Naive thymus-derived CD8-positive, alpha-beta T cell (primary cell): ENCODE data around the gene OARD1. TPM values are rescaled to one million over a fixed set of nuclear protein-coding genes. Genes with fewer than 3 reads are reported as not detected.

Source experiments
- ATAC-seq, 2 donors: fragments of 150-1000 bp; cut with Tn5 transposase in 1 of 2; sonication (Bioruptor Pico), chemical (Tn5 transposase) in 1 of 2; 1 replicate in 1 of 2; 2 replicates in 1 of 2; pipeline ENCODE4 v1.10.0; 2021; ENCODE audit warnings: mild to moderate bottlenecking in 2 of 2, moderate library complexity in 2 of 2
- POLR2A ChIA-PET: fragments of 350-600 bp; sonication (Branson Sonifier 250); formaldehyde crosslinking; loops from one replicate; lab custom pipeline; 2021; ENCODE audit warnings: antibody characterized with exemption; lab: Charles Lee
- DNase-seq, 10 donors: peaks; one replicate each; pipeline versions ENCODE4 v3.0.0 to v3.0.0-alpha.2; 2020 to 2022
- H3K27ac Mint-ChIP-seq, 10 donors: one replicate each; pipeline ENCODE4 v1.8.0; 2020 to 2022; ENCODE audit warnings: mild to moderate bottlenecking in 10 of 10, mixed read lengths in 10 of 10, moderate library complexity in 4 of 10, inconsistent platforms in 1 of 10
- H3K27me3 Mint-ChIP-seq, 5 donors: one replicate each; pipeline ENCODE4 v1.8.0; 2021 to 2022; ENCODE audit warnings: mixed read lengths in 5 of 5
- H3K36me3 Mint-ChIP-seq, 3 donors: one replicate each; pipeline ENCODE4 v1.8.0; 2020 to 2022; ENCODE audit warnings: mixed read lengths in 3 of 3, mild to moderate bottlenecking in 2 of 3, inconsistent platforms in 1 of 3
- H3K4me1 Mint-ChIP-seq, 4 donors: one replicate each; pipeline ENCODE4 v1.8.0; 2021 to 2022; ENCODE audit warnings: mixed read lengths in 4 of 4
- H3K4me3 Mint-ChIP-seq, 10 donors: one replicate each; pipeline ENCODE4 v1.8.0; 2020 to 2022; ENCODE audit warnings: mild to moderate bottlenecking in 10 of 10, mixed read lengths in 10 of 10, moderate library complexity in 6 of 10, inconsistent platforms in 1 of 10
- H3K9me3 Mint-ChIP-seq, 9 donors: one replicate each; pipeline ENCODE4 v1.8.0; 2020 to 2022; ENCODE audit warnings: mixed read lengths in 9 of 9, mild to moderate bottlenecking in 3 of 9, inconsistent platforms in 1 of 9, moderate library complexity in 1 of 9
- polyA plus RNA-seq, 3 donors: library from polyadenylated mRNA; unstranded; fragments of 300-500 nt; fragmentation: Illumina TruSeq; gene quantifications; one replicate each; pipeline ENCODE4 v1.2.3, GENCODE V29; 2021
- total RNA-seq, 8 experiments: library from RNA in 2 of 8; stranded (reverse) in 2 of 8; gene quantifications; one replicate each; pipeline ENCODE4 v1.2.3 and lab custom pipeline; 2021 to 2026

OARD1 gene
- total and polyA plus RNA-seq, 5 experiments from 2014 or later: 41.2 to 52.1 (median 48.5) TPM

DNA sequence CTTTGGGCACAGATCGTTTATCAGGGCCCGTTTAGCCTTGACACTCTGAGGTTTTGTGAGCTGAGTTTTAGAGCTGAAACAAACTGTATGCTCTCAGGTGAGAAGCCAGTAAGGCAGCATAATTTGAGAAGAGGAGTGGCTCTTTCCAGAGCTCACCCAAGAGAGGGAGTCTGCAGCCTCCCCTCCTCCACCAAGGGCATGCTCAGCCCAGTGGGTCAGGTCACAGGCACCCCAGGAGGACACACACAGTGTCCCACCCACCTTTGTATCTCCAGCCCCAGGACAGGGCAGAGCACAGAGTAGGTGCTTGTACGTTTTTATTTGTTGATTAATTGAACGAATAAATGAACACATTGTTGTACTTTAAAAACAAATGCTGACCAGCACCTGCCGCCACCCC lies 26.5 kb downstream of the OARD1 start:
- H3K9me3 Mint-ChIP-seq: no peaks in the 10 kb centered on the region
- ATAC-seq (no peak), DNase-seq (no peak)
- peaks cover 0 to 21% (median 11%) of the 10 kb centered on the region in 3 donors for H3K36me3 Mint-ChIP-seq
- no peak overlapping the region for H3K27ac Mint-ChIP-seq
- POLR2A ChIA-PET: interaction anchor here (1.5 kb wide), 1 partner anchor 24 kb away, joined by 3 read pairs; no protein-coding TSS in a partner anchor
- no peak overlapping the region for H3K4me3 Mint-ChIP-seq
- H3K4me1 Mint-ChIP-seq: no peaks in the 10 kb centered on the region
- no peaks in the 10 kb centered on the region for H3K27me3 Mint-ChIP-seq

DNA sequence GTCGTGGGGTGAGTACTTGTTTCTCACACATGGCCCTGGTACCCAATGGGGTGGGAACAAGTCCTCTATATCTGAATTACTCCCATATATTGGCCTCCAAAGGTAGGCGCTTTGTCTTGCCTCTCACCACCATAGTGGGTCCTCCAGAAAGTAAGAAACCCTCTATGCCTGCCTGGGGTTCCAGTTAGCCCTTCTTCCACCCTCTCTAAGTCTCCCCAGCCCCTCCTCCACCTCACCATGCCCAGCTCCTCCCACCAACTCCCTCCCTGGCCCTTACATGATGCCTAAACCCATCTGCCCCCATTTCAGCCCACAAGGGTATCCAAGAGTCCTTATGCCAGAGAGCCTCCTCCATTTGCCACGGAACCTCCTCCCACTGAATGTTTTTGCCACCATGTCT lies 29.0 kb downstream of the OARD1 start:
- Mint-ChIP-seq H3K4me1 (peaks cover 0 to 3% (median under 1%) of the 10 kb centered on the region in 4 donors), H3K9me3 (no peaks in the 10 kb centered on the region), H3K27ac (no peak overlapping the region), H3K27me3 (no peaks in the 10 kb centered on the region), H3K36me3 (peaks cover 0 to 11% (median 10%) of the 10 kb centered on the region in 3 donors), H3K4me3 (no peak overlapping the region)
- ATAC-seq: no peak
- POLR2A ChIA-PET: no interaction called here
- no peak for DNase-seq

DNA sequence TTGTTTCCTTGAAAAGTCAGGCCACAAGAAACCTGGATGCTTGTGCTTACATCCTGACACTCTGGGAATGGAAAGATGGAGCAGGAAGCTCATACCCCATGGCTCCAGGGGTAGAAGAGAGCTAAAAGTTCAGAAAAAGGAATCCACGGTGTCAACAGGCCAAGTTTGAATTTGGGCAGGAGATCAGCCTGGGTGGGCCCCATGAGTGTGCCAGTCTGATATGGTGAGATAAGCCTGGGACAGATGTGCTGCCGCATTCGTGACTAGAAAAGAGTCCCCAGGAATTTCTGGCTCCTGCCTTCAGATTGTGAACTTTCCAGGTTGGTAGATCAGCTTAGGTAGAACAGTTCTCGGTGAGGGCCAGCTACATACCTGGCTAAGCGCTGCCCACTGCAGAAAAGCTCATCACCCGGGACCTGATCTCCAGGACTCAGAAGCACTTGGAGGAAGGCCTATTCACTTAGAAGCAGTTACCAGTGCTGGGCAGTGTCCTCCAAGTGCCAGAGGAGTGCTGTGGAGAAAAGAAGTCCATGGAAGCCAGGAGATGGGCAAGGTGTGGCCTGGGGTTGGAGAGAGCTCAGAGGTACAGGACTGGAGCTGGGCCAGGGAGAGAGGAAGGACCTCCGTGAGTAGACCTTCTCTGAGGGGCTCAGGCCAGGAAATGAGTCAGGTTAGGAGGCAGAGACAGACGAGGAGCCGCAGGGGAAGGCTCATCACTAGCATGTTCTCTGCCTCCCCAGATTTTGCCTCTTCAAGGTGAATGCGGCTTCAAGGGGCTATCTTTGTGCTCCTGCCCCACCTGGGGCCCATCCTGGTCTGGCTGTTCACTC lies 29.7 kb downstream of the OARD1 start, which contains the start of gene TSPO2:
TSPO2 (plus strand) TSS at position 242 of the 830 bp plus-strand sequence; CDS start at position 761, 519 bp downstream.
- Mint-ChIP-seq H3K27me3 (no peaks in the 10 kb centered on the region), H3K9me3 (no peaks in the 10 kb centered on the region), H3K36me3 (peaks cover 0 to 7% (median 6%) of the 10 kb centered on the region in 3 donors), H3K4me1 (peaks cover 0 to 3% (median under 1%) of the 10 kb centered on the region in 4 donors), H3K27ac (peak within 1 kb of the TSS in 2 of 10 donors; percentile 47 to 83), H3K4me3 (no peak within 1 kb of the TSS)
- DNase-seq: no peak
- POLR2A ChIA-PET: no interaction called here
- ATAC-seq: no peak

DNA sequence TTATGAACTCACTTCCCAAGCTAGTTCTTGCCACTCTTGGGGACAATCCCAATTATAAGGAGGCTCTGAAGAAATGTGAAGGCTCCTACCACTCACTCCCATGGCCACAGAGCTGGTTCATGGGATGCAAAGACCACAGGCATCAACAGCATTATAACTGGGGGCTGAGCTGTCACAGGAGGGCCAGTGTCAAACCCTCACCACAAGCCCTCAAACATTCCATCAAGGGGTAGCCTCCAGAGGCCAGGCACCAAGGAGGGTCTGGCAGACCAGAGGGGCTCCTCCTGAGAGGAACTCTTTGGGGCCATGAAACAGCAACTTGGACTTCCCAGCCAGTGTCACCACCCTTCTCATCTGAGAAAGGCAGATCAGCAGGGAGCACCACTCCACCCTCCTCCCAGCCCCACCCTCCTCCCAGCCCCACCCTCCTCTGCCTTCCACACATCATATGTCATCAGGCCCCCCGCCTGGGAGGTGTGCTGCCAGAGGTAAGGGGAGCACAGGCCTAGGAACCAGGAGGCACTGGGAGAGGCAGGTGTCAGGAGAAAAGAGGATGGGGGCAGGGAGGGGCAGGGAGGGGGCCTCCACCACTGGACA lies 31.1 kb downstream of the OARD1 start:
- Mint-ChIP-seq H3K36me3 (peaks cover 0 to 10% (median 7%) of the 10 kb centered on the region in 3 donors), H3K27me3 (no peaks in the 10 kb centered on the region), H3K4me3 (no peak overlapping the region), H3K27ac (no peak overlapping the region), H3K4me1 (peaks cover 0 to 3% (median 2%) of the 10 kb centered on the region in 4 donors), H3K9me3 (no peaks in the 10 kb centered on the region)
- POLR2A ChIA-PET: no interaction called here
- no peak for ATAC-seq
- DNase-seq: no peak

DNA sequence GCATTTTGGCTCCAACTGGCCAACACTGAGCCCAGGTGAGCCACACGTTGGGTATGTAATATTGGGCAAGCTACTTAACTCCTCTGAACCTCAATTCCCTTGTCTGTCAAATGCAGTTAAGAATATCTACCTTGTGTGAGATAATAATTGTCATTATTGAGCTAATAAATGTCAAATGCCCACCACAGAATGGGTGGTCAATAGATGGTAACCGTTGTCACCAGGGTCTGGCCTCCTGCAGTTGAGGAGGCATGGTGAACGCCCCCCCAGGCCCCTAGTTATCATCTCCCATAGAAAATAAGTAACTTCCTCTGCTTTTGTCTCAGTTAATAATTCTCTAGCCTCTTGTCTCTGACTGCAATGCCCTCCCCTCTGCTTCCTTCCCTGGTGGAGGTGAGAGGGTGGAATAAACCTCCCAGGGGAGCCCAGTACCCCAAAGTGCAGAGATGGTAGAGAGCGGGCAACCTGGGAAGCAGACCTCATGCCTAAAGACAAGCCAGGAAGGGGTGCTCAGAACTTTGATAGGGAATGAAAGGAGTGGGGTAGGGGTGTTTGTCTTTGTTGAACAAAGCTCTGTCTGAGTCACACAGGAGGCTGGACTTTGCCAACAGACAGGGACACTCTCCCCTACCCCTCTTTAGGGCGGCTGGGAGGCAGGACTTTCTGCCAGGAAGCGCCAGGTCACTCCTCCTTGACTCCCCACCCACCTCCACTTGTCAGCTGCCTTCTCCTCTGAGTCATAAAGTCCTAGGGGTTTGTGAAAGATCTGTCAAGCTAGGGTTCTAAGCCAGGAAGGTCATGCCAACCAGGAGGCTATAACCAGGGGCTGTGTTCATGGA lies 31.8 kb downstream of the OARD1 start:
- Mint-ChIP-seq H3K27ac (no peak overlapping the region), H3K9me3 (no peaks in the 10 kb centered on the region)

DNA sequence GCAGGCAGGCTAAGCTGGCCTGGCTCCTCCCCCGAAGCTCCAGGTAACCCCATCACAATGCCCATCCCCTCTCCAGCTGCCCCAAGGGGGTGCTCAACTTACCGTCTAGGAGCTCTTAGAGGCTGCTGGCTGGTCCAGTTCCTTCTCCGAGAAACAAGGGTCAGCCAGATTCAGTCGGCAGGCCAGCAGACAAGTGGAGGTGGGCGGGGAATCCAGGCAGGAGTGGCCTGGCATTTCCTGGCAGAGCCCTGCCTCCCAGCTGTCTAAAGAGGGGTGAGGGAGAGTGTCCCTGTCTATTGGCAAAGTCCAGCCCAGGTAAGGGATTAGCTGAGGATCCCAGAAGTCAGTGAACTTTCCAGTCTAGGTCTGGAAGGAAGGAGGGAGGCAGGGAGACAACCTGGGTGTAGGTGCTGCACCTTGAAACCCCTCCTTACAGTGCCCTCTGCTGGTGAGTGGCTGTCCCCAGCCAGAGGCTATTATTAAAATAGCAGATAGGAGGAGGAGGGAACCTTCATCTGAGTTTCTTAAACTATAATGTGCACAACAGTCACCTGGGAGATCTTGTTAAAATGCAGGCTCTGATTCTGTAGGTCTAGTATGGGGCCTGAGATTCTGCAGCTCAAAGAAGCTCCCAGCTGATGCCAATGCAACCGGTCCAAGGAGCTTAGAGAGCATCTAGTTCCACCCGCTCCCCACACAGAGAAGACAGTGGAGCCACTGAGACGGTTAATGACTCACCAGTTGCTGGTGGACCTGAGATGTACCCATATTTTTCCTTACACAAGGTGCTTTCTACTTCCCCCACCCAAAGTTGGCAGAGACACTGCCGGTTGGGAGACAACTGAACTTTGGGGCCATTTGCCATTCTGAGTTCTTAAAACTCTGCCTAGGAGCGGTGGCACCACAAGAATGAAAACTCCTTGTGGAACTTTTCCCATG lies 32.8 kb downstream of the OARD1 start, which contains the start of gene UNC5CL:
UNC5CL (minus strand) TSS at position 162 of the 939 bp plus-strand sequence. CDS start 4,147 bp downstream, outside the sequence.
- Mint-ChIP-seq H3K27ac (peak within 1 kb of the TSS in 2 of 10 donors; percentile 28 to 48), H3K4me1 (peaks cover 0 to 3% (median 2%) of the 10 kb centered on the region in 4 donors), H3K36me3 (peaks cover 0 to 9% (median 4%) of the 10 kb centered on the region in 3 donors), H3K4me3 (no peak within 1 kb of the TSS), H3K27me3 (no peaks in the 10 kb centered on the region), H3K9me3 (no peaks in the 10 kb centered on the region)
- POLR2A ChIA-PET: no interaction called here
- DNase-seq (peak; percentile 26 to 74 (median 41)), ATAC-seq (peak; percentile 72 to 80)

More for the DNA sequence above, 31.8 kb downstream of the OARD1 start:
- POLR2A ChIA-PET: no interaction called here
- DNase-seq (no peak), ATAC-seq (no peak)
- Mint-ChIP-seq H3K4me3 (no peak overlapping the region), H3K36me3 (peaks cover 0 to 10% (median 7%) of the 10 kb centered on the region in 3 donors), H3K4me1 (peaks cover 0 to 3% (median 2%) of the 10 kb centered on the region in 4 donors), H3K27me3 (no peaks in the 10 kb centered on the region)

DNA sequence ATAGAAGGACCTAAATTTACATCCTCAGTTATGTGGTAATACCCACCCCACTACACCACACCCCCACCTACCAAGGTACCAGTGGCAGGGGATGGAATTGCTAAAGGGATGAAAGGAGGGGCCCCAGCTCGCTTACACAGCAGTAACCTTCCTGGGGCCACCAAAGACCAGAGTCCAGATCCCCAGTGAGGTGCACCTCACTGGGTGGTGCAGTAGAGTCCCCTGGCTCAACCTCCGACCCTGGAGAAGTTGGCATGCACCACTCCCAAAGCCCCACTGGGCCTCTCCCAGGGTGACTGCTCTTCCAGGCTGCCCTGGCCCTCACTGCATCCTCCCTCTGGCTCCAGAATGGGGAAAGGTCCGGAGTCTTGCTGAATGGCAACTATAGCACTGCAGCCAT lies 34.0 kb downstream of the OARD1 start:
- Mint-ChIP-seq H3K9me3 (no peaks in the 10 kb centered on the region), H3K27ac (peak overlapping the region in 1 of 10 donors; percentile 28), H3K4me3 (no peak overlapping the region), H3K4me1 (peaks cover 0 to 3% (median 2%) of the 10 kb centered on the region in 4 donors), H3K36me3 (peaks cover 0 to 6% (median 4%) of the 10 kb centered on the region in 3 donors), H3K27me3 (no peaks in the 10 kb centered on the region)
- POLR2A ChIA-PET: no interaction called here
- no peak for DNase-seq
- no peak for ATAC-seq

DNA sequence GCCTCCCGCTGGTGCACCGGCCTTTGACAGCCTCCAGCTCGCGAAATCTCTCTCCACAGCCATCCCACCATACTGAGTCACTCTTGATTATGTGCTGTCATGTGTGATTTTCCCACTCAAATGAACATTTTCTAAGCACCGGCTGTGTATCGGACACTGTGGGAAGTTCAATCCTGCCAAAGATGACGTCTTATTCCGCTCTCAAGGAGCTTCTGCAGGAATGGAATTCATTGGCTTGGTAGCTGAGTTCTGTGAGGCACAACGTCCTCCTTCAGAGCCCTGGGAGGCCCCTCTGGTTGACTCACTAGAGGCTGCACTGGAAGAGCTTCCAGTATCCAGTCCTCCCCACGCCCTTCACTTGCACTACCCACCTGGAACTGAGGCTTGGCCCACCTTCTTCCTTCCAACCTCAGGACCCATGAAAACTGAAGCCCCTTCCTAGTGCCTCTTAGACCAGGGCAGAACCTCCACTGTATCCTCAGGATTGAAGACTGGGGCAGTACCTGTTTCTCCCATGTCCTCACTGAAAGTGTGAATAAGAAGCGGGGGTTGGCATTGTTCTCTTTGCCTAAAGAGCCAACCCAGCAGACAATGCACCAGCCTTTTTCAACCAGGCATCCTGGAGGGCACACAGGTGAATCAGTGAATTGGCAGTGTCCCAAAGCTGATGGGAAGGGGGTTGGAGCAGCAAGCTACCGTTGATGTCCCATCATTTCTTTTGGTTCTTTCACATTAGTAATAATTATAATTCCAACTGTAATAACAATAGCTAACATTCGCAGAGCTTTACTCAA lies 34.9 kb downstream of the OARD1 start:
- H3K36me3 Mint-ChIP-seq: peaks cover 0 to 6% (median 4%) of the 10 kb centered on the region in 3 donors
- no peak overlapping the region for H3K4me3 Mint-ChIP-seq
- no peaks in the 10 kb centered on the region for H3K9me3 Mint-ChIP-seq
- peak overlapping the region in 3 of 10 donors; percentile 22 to 87 (median 81) for H3K27ac Mint-ChIP-seq
- peaks cover 0 to 3% (median 2%) of the 10 kb centered on the region in 4 donors for H3K4me1 Mint-ChIP-seq
- POLR2A ChIA-PET: interaction anchor here (0.9 kb wide), 1 partner anchor 9 kb away, joined by 5 read pairs; no protein-coding TSS in a partner anchor
- no peaks in the 10 kb centered on the region for H3K27me3 Mint-ChIP-seq
- no peak for DNase-seq
- no peak for ATAC-seq

DNA sequence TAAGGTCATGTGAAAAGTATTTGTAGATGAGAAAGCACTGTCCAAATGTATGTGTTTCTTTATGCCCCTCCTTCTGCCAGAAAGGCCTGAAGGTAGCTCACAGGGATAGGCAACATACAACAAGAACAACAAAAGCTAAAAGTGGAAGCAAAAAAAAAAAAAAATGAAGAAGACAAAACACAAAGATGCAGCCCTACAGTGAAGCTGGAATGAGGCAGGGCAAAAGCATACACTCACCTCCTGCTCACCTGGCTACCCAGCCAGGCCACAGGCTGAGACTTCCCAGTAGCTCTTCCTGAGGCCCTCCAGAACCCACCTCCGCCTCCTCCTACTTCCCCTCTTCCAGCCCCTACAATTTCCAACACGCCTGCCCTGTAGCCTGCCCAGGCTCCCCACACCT lies 35.6 kb downstream of the OARD1 start:
- POLR2A ChIA-PET: interaction anchor here (0.7 to 0.9 kb wide), 2 partner anchors 8 to 28 kb away, joined by 3 to 5 read pairs; no protein-coding TSS in a partner anchor
- H3K9me3 Mint-ChIP-seq: no peaks in the 10 kb centered on the region
- DNase-seq (no peak), ATAC-seq (no peak)
- peaks cover 0 to 4% (median 0%) of the 10 kb centered on the region in 3 donors for H3K36me3 Mint-ChIP-seq
- no peaks in the 10 kb centered on the region for H3K27me3 Mint-ChIP-seq
- peak overlapping the region in 2 of 10 donors; percentile 25 to 81 for H3K27ac Mint-ChIP-seq
- peaks cover 0 to 3% (median 2%) of the 10 kb centered on the region in 4 donors for H3K4me1 Mint-ChIP-seq
- no peak overlapping the region for H3K4me3 Mint-ChIP-seq

DNA sequence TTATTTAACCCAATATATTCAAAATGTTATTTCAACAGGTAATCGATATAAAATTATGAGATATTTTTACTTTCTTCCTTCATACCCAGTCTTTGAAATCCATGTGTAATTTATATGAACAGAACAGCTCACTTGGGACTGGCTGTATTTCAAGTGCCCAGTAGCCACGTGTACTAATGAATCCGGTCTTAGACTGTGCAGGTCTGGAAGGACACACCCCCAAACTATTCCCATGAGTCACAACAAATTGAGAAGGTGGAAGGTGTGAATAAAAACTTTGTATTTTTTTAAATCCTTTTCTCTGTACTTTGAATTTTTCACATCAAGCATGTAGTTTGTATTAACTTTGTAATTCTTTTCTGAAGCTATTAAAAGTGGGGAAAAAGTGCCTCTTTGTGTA lies 36.0 kb downstream of the OARD1 start:
- ATAC-seq (no peak), DNase-seq (no peak)
- H3K27me3 Mint-ChIP-seq: no peaks in the 10 kb centered on the region
- H3K36me3 Mint-ChIP-seq: peaks cover 0 to 4% (median 0%) of the 10 kb centered on the region in 3 donors
- POLR2A ChIA-PET: interaction anchor here (0.7 kb wide), 1 partner anchor 28 kb away, joined by 3 read pairs; no protein-coding TSS in a partner anchor
- H3K4me3 Mint-ChIP-seq: no peak overlapping the region
- H3K4me1 Mint-ChIP-seq: peaks cover 0 to 3% (median 2%) of the 10 kb centered on the region in 4 donors
- no peaks in the 10 kb centered on the region for H3K9me3 Mint-ChIP-seq
- H3K27ac Mint-ChIP-seq: peak overlapping the region in 2 of 10 donors; percentile 25 to 81
